ENCODE data around the gene SOX6. TPM values are rescaled to one million over a fixed set of nuclear protein-coding genes. Genes with fewer than 3 reads are reported as not detected.

Gene SOX6
- total RNA-seq, 1 donor from 2014 or later: 13.6 TPM

- ATAC-seq: no peak
These were observed 369.3 kb downstream of the SOX6 start for GRCh38 chr11:15987046-15987445.

DNA sequence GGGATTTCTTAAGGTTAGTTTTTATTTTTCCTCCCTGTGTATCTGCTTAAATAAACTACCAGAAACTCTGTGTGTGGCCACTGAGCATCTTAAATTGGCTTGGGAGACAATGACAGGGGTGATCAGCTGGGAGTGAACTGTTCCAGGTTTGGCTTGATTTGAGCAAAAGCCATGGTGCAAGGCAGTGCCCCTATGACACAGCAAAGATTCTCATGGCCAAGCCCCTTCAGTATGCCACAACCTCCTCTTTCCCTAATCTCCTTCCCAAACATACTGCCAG is 370.5 kb downstream of the SOX6 start:
- no peak for ATAC-seq

GRCh38 chr11:15985127-15985859 is 371.1 kb downstream of the SOX6 start:
- ATAC-seq: no peak

GRCh38 chr11:15981292-15981691 is 375.1 kb downstream of the SOX6 start:
- no peak for ATAC-seq

DNA sequence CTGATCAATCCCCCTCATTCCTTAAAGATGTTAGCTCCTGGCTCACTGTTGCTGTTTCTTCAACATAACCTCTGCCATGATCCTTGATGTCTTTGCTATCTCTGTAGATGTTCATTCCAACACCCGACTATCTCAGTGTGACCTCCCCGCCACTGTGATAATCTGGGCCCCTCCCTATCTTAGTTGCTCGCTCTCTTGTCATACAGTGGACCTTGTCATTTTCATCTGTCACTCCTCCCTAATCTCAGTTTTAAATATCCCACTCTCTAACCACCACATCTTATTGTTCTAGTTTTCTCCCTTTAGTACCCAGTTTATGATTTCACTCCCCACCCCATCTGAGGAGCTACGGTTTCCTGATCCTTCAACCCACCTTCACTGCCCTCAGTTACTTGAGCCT is 379.2 kb downstream of the SOX6 start:
- no peak for ATAC-seq

- no peak for ATAC-seq
These were observed 379.8 kb downstream of the SOX6 start for GRCh38 chr11:15976433-15977045.

GRCh38 chr11:15975742-15976141 is 380.6 kb downstream of the SOX6 start:
- no peak for ATAC-seq

- no peak for ATAC-seq
These were observed 383.5 kb downstream of the SOX6 start for GRCh38 chr11:15972838-15973237.

DNA sequence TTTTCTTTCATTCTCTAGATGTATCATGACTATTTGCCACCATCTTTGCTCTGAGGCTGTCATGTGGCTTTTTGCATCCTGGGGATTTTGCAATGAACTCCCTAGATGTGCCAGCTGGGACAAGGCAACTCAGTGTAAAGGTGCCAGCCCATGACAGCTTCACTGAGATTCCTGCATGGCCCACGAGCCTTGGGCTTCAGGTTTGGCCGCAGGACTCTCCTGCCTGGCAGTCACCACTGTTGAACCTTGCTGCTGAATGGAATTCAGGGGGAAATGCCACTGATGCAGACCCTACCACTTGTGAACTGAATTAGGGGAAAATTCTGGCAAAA is 385.2 kb downstream of the SOX6 start:
- ATAC-seq: no peak

DNA sequence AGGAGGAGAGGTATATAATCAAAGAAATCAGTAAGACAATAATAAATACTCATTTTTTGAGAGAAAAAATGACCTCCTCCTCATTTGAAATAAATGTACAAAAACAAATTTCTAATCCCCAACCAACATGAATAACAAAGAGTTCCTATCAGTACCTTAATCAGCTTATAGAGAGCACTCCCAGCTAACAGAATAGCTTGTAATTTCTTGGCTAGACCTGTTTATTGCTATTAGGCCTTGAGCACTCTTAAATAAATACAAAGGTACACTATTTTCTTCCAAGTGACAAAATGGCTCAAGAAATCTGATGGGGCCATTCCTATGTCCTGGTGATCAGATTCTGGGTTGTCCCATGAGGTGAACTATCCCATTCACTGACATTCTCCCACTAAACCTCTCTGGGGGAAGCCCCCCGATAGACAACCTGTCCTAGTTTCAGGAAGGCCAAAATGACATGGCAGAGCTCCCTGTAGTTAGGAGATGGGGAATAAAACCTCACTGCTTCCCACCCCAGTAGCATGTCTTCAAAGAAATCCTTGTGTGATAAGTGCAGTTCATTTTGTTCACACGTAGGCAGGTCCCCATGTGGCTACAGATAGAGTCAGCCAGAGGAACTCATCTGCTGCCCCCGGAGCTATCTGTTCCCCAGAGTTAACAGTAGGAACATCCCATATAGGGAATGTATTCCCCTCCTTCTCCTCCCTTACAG is 385.7 kb downstream of the SOX6 start:
- ATAC-seq: no peak

DNA sequence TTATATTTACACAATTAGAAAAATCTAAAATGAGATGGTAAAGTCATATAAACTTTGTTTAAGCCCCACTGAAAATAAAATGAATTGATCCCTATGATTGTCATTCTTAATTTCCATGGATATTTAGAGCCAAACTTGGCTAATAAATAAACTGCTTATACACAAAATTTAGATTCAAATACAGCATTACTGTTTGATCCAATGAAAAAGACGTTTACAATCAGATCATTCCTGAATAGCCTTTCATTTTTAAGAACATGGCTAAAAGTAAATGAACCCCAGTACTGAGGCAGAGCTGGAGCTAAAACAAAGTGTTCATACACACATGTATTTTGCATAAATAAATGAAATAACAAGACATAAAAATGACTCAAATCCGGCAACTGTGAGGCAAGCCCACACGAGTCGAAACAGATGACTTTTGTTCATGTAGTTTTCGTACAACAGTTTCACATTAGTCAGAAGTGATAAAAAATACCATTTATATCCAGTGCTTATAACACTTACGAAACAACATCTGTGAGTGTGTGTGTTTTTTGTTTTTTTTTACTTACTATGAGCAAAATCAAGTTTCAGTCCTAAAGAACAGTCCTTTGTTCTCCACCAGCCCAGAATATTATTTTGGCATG is 386.5 kb downstream of the SOX6 start:
- peak; percentile 45 for ATAC-seq

- peak; percentile 60 for ATAC-seq
These were observed 387.1 kb downstream of the SOX6 start for GRCh38 chr11:15969281-15969680.

DNA sequence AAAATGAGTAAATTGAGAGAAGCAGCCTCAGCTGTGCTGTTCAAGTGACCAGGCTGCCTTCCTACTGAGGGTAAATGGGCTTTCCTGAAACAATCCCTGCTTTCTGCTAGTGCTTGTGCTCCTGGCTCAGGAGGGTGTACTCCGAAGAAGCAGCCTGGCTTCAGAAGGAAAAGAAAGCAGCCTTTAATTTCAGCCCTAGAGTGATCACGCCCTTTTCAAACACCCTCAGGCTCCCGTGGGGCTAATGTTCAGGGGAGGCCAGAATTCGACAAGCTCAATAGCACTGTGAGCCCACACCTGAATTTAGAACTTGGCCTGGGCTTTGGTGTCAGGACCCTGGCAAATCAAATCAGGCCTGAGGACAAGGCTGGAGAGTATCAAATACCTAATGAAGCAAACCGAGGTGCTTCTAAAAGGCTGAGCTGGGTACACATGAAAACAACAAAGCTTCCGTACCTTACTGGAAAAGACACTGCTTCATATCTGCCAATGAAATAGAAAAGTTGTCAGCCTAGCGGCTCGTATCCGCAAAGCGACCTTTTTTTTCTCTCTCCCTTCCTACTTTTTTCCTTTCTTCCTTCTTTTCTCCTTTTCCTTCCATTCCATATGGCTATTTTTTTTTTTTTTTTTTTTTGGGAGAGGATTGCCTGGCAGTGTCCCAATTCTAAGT is 387.8 kb downstream of the SOX6 start:
- no peak for ATAC-seq

- ATAC-seq: no peak
These were observed 388.4 kb downstream of the SOX6 start for GRCh38 chr11:15967966-15968365.

- peak; percentile 69 for ATAC-seq
These were observed 389.2 kb downstream of the SOX6 start for GRCh38 chr11:15967166-15967565.

DNA sequence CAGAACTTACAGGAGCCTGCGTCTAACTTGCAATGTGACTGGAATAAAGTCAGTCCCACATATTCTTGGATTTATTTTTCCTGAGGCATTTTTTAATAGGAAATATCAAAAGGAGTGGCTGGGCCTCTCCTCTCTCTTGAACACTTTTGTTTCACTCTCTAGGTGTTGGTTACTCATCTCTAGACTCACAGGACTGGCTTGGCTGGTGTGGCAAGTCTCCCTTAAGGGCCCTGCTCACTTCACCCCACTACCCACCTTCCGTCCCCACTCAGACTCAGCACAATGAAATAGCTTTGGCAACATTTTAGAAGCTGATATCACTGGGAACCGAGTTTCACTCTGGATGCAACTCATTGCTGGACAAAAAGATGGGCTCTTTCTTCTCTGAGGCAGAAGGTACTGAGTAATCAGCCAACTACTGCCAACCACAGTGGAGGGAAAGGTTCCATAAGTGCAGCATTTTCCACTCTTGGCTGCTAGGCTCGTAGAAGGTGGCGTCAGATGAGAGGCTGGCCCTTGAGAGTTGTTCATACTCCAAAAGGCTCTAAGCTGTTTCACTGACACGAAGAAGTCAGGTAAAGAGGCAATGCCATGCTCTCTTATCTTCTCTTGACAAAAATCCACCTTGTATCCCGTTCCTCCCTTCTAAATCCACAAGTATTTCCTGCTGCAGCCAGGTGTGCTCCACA is 390.6 kb downstream of the SOX6 start:
- peak; percentile 91 for ATAC-seq

GRCh38 chr11:15963266-15963665 is 393.1 kb downstream of the SOX6 start:
- ATAC-seq: no peak

DNA sequence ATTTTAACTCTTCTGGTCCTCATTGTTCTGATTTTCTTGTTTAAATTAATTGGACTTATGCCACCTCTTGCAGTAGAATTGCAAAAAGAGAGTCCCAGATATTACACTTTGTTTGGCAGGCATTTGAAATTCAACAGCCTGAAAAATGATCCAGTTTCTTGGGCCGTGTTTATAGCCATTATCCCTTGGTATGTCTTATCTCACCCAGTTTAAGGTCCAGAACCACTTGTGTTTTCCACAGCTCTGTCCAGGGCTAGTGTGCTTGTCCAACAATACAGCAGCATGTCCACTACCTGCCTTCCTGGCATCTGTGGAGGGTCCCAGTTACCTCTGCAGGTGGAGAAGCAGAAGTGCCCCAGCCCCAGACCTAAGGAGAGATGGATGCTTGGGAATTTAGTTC is 397.4 kb downstream of the SOX6 start:
- no peak for ATAC-seq

GRCh38 chr11:15957234-15957633 is 399.1 kb downstream of the SOX6 start:
- no peak for ATAC-seq

DNA sequence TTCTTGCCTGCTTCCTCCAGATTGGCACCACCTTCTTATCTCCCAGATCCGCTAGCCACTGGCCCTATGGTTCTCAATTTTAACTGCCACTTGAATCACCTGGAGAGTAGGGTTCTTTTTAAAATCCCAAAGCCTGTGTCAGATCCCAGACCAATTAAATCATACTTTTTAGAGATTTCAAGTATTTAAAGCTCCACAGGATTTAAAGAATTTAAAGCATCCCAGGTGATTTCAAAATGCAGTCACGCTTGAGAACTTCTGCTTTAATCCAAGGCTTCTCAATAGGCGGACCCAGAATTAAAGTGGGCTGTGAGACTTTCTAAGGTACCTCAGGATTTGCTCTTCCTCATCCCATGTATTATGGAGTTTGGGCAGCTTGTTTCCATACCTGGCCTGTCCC is 400.0 kb downstream of the SOX6 start:
- no peak for ATAC-seq

- ATAC-seq: no peak
These were observed 400.8 kb downstream of the SOX6 start for GRCh38 chr11:15955595-15955994.

All from esophagus mucosa (tissue), 1 donor.